Upper lobe of right lung (tissue), 1 donor: ENCODE results near the gene OR5H6. TPM values are rescaled to one million over a fixed set of nuclear protein-coding genes. Genes with fewer than 3 reads are reported as not detected.
A peak's percentile ranks its signal among the peaks of the same experiment; 100 is the strongest.

Experiments
- ATAC-seq: fragments of 200-7000 bp; cut with Tn5 transposase; one replicate; pipeline ENCODE4 v1.9.1; 2020; ENCODE audit warnings: mild to moderate bottlenecking, moderate library complexity
- DNase-seq: peaks from one replicate; pipeline ENCODE4 v3.0.0-alpha.2; 2020
- H3K27ac ChIP-seq: fragments of 200-600 bp; one replicate; pipeline ENCODE4 v1.8.0; 2022
- H3K27me3 ChIP-seq: fragments of 200-600 bp; one replicate; pipeline ENCODE4 v1.8.0; 2022; ENCODE audit warnings: mild to moderate bottlenecking
- H3K36me3 ChIP-seq: fragments of 200-600 bp; one replicate; pipeline ENCODE4 v1.8.0; 2022
- H3K4me1 ChIP-seq: fragments of 200-600 bp; one replicate; pipeline ENCODE4 v1.8.0; 2022
- H3K4me3 ChIP-seq: fragments of 200-600 bp; one replicate; pipeline ENCODE4 v1.8.0; 2022; ENCODE audit warnings: mild to moderate bottlenecking
- H3K9me3 ChIP-seq: fragments of 200-600 bp; one replicate; pipeline ENCODE4 v1.8.0; 2022
- intact Hi-C: fragments of 100-400 bp; cut with DNase I; formaldehyde crosslinking; loops from one replicate; pipeline ENCODE4 v1.11.0; 2022
- long read RNA-seq: library from polyadenylated mRNA; unstranded; transcript quantifications from one replicate; pipeline ENCODE4 v2.0.0, GENCODE V29; 2021
- total RNA-seq: library from RNA; stranded (reverse); fragmentation: NEBNext Ultra II Directional; extraction: Animal tissue kit (Norgen Biotek cat#: 25700); gene quantifications from one replicate; pipeline ENCODE4 v1.2.1, GENCODE V29; 2021
- TF ChIP-seq, protein P1 (sequence below): fragments of 200-600 bp; IDR thresholded peaks from one replicate; pipeline ENCODE4 v1.8.0; 2022; ENCODE audit warnings: antibody characterized with exemption
- donor health status: DM: no; HTN: yes; CAD: no; lungs with severe emphysema.

The OR5H6 gene
- not detected for total RNA-seq
- long read RNA-seq: 0 reads

DNA sequence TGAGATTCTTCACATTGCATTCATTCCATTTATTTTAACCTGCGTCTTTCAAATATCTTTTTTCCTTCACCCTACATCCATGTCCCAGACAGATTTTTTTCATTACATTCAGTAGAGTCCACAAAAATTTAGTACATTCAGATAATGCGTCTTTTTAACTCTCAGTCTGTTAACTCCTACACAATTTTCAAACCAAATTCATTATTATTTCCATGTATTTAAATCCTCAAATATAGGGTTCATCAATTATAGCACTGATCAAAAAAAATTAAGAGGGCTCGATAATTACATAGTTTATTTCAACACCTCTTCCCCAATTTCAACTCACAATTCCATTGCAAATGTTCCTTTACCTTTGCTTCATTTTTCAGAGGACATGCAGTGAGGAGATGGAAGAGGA, at the start of gene OR5H6:
OR5H6 (plus strand) TSS at position 301 of the 400 bp plus-strand sequence; CDS start at position 390, 89 bp downstream.
- no peak within 1 kb of the TSS for H3K27ac ChIP-seq
- no peaks in the 10 kb centered on the region for H3K36me3 ChIP-seq
- TF ChIP-seq, protein P1, sequence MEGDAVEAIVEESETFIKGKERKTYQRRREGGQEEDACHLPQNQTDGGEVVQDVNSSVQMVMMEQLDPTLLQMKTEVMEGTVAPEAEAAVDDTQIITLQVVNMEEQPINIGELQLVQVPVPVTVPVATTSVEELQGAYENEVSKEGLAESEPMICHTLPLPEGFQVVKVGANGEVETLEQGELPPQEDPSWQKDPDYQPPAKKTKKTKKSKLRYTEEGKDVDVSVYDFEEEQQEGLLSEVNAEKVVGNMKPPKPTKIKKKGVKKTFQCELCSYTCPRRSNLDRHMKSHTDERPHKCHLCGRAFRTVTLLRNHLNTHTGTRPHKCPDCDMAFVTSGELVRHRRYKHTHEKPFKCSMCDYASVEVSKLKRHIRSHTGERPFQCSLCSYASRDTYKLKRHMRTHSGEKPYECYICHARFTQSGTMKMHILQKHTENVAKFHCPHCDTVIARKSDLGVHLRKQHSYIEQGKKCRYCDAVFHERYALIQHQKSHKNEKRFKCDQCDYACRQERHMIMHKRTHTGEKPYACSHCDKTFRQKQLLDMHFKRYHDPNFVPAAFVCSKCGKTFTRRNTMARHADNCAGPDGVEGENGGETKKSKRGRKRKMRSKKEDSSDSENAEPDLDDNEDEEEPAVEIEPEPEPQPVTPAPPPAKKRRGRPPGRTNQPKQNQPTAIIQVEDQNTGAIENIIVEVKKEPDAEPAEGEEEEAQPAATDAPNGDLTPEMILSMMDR: no peak
- no peak within 1 kb of the TSS for H3K4me3 ChIP-seq
- no peaks in the 10 kb centered on the region for H3K27me3 ChIP-seq
- no peak for DNase-seq
- no peaks in the 10 kb centered on the region for H3K4me1 ChIP-seq
- H3K9me3 ChIP-seq: no peaks in the 10 kb centered on the region
- ATAC-seq: no peak
- intact Hi-C loops: no loop called here

DNA sequence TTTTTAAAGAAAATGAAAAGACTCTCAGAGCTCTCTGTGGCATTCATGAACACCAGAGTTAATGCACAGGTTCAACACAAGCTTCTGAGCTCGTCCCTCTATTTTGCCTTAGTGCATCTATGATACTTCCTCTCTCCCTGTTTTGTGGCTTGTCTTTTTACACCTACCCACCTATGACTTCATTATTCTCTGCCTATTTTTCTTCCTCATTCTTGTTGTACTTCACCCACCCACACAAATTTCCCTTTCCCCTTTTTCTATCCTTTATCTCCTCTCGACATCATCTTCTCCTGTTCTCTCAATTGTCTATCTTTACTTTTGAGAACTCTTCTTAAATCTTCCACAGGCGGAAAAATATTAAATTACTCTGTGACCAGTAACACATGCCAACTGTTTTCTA, 49.0 kb upstream of the OR5H6 start:
- Histone ChIP-seq H3K4me1 (no peaks in the 10 kb centered on the region), H3K27ac (no peak overlapping the region), H3K27me3 (no peaks in the 10 kb centered on the region), H3K9me3 (no peaks in the 10 kb centered on the region), H3K4me3 (no peak overlapping the region), H3K36me3 (no peaks in the 10 kb centered on the region)
- TF ChIP-seq, protein P1: no peak
- peak; percentile 40 for ATAC-seq
- intact Hi-C loops: no loop called here
- DNase-seq: no peak

DNA sequence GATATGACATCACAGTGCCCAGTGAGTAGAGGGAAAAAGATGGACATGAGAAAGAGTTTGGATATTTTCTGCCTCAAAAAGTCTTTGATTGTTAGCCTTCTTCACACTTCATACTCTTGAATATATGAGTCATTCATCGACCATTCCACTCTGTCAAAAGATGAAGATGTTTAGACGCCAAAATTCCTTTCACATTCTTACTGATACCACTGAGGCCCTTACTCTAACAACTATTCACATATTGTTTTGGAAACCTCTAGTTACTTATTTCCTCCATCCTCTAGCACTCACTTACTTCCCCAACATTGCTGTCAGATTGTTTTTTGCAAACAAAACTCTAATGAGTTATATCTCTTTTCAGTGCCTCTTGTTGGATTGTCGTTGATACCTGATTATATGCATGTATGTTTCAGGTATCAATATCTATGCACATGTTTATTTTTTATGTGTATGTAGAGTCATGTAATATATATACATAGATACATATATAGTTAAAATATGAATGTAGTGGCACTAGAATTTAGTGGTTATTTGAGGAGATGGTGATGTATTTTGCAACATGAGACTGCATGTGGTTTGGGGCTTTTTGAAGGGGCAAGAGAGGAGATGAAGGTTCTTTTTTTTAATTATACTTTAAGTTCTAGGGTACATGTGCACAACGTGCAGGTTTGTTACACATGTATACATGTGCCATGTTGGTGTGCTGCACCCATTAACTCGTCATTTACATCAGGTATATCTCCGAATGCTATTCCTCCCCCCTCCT, 40.0 kb upstream of the OR5H6 start:
- no peak overlapping the region for H3K27ac ChIP-seq
- H3K9me3 ChIP-seq: no peaks in the 10 kb centered on the region
- ATAC-seq (no peak), DNase-seq (no peak)
- intact Hi-C loops: no loop called here
- no peaks in the 10 kb centered on the region for H3K27me3 ChIP-seq
- H3K36me3 ChIP-seq: no peaks in the 10 kb centered on the region
- H3K4me3 ChIP-seq: no peak overlapping the region
- TF ChIP-seq, protein P1: no peak
- no peaks in the 10 kb centered on the region for H3K4me1 ChIP-seq

DNA sequence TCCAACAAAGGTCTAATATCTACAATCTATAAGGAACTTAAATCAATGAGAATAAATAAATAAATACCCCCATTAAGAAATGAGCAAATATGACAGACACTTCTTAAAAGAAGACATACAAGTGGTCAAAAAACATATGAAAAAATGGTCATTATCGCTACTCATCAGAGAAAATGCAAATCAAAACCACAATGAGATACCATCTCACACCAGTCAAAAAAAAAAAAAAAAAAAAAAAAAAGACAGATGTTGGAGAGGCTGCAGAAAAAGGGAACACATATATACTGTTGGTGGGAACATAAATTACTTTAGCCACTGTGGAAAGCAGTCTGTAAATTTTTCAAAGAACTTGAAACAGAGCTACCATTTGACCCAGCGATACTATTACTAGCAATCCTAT, 31.6 kb upstream of the OR5H6 start:
- Histone ChIP-seq H3K4me1 (no peaks in the 10 kb centered on the region), H3K27ac (no peak overlapping the region), H3K27me3 (no peaks in the 10 kb centered on the region), H3K36me3 (no peaks in the 10 kb centered on the region), H3K4me3 (no peak overlapping the region), H3K9me3 (no peaks in the 10 kb centered on the region)
- TF ChIP-seq, protein P1: no peak
- intact Hi-C loops: no loop called here
- no peak for DNase-seq
- ATAC-seq: no peak

DNA sequence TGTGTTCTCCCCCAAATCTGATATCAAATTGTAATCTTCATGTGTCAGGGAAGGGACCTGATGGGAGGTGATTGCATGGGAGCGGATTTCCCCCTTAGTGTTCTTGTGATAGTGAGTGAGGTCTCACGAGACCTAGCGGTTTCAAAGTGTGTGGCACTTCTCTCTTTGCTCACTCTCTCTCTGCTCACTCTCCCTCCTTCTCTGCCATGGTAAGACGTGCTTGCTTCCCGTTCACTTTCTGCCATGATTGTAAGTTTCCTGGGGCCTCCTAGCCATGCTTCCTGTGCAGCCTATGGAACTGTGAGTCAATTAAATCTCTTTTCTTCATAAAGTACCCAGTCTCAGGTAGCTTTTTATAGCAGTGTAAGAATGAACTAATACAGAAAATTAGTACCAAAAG, 30.6 kb upstream of the OR5H6 start:
- Histone ChIP-seq H3K27me3 (no peaks in the 10 kb centered on the region), H3K9me3 (no peaks in the 10 kb centered on the region), H3K27ac (no peak overlapping the region), H3K4me1 (no peaks in the 10 kb centered on the region), H3K36me3 (no peaks in the 10 kb centered on the region), H3K4me3 (no peak overlapping the region)
- intact Hi-C loops: no loop called here
- no peak for ATAC-seq
- DNase-seq: no peak
- TF ChIP-seq, protein P1: no peak
